Iris pigment epithelial cell (primary cell): ENCODE data around the gene CASS4.
"Not testable (repeated sequence)": the region's sequence is repeated elsewhere in the genome, so short reads cannot be mapped to it uniquely, and the experiment has no call there.

ENCODE experiments used
- DNase-seq: peaks from one replicate; pipeline ENCODE4 v3.0.0-alpha.2; 2011; ENCODE audit warnings: low read depth

CASS4 gene

GRCh38 chr20:56392881-56393482 is 19.1 kb upstream of the CASS4 start:
- peak; percentile 15 for DNase-seq

GRCh38 chr20:56393653-56394052 is 18.4 kb upstream of the CASS4 start:
- no peak for DNase-seq

GRCh38 chr20:56395166-56395565 is 16.9 kb upstream of the CASS4 start:
- no peak for DNase-seq

- DNase-seq = peak; percentile 81
Observed at GRCh38 chr20:56400001-56400640, 11.9 kb upstream of the CASS4 start.

- DNase-seq = no peak
Observed at GRCh38 chr20:56403465-56403864, 8.6 kb upstream of the CASS4 start.

- peak; percentile 76 for DNase-seq
Observed at GRCh38 chr20:56405356-56405755, 6.7 kb upstream of the CASS4 start.

- DNase-seq = no peak
Observed at GRCh38 chr20:56406910-56407309, 5.2 kb upstream of the CASS4 start.

- peak; percentile 87 for DNase-seq
Observed at GRCh38 chr20:56409521-56409920, 2.5 kb upstream of the CASS4 start.

GRCh38 chr20:56409956-56410355 is 2.1 kb upstream of the CASS4 start:
- DNase-seq = no peak

GRCh38 chr20:56411287-56411686 is 773 bp upstream of the CASS4 start:
- DNase-seq = not testable (repeated sequence)

GRCh38 chr20:56412473-56412790 is 372 bp downstream of the CASS4 start:
- no peak for DNase-seq

- DNase-seq = no peak
Observed at GRCh38 chr20:56412949-56413348, 889 bp downstream of the CASS4 start.

- DNase-seq = peak; percentile 97
Observed at GRCh38 chr20:56414842-56415765, 3.0 kb downstream of the CASS4 start.

- no peak for DNase-seq
Observed at GRCh38 chr20:56417402-56417801, 5.3 kb downstream of the CASS4 start.

GRCh38 chr20:56417911-56418310 is 5.9 kb downstream of the CASS4 start:
- peak; percentile 71 for DNase-seq

- no peak for DNase-seq
Observed at GRCh38 chr20:56418385-56418861, 6.4 kb downstream of the CASS4 start.

- DNase-seq = no peak
Observed at GRCh38 chr20:56420028-56420427, 8.0 kb downstream of the CASS4 start.

GRCh38 chr20:56420940-56421688 is 9.1 kb downstream of the CASS4 start:
- no peak for DNase-seq

- DNase-seq = peak; percentile 81
Observed at GRCh38 chr20:56422076-56422823, 10.2 kb downstream of the CASS4 start.

GRCh38 chr20:56422824-56423189 is 10.7 kb downstream of the CASS4 start:
- no peak for DNase-seq

- DNase-seq = no peak
Observed at GRCh38 chr20:56423211-56423610, 11.2 kb downstream of the CASS4 start.

- DNase-seq = no peak
Observed at GRCh38 chr20:56423886-56424285, 11.8 kb downstream of the CASS4 start.
